Lung (tissue), 12 donors: ENCODE data around the gene CD247. TPM values are rescaled to one million over a fixed set of nuclear protein-coding genes. Genes with fewer than 3 reads are reported as not detected.

ENCODE experiments used
- ATAC-seq: fragments of 200-7000 bp; cut with Tn5 transposase; one replicate; pipeline ENCODE4 v1.9.1; 2020; ENCODE audit warnings: moderate number of reproducible peaks; ENCODE audit not compliant: insufficient read depth, low FRiP score
- DNase-seq, 3 donors: peaks; one replicate each; pipeline ENCODE4 v3.0.0-alpha.2; 2013 to 2017
- H3K27ac ChIP-seq, 2 donors: one replicate each; pipeline ENCODE4 v1.5.1; 2013; ENCODE audit warnings: mild to moderate bottlenecking in 2 of 2, moderate library complexity in 2 of 2, control low read depth in 1 of 2, inconsistent platforms in 1 of 2, low read depth in 1 of 2, low read length in 1 of 2
- H3K27me3 ChIP-seq, 3 donors: one replicate each; pipeline ENCODE4 v1.5.1; 2013; ENCODE audit warnings: low read length in 2 of 3; ENCODE audit not compliant: control insufficient read depth in 3 of 3, insufficient read depth in 3 of 3
- H3K36me3 ChIP-seq, 4 donors: one replicate each; pipeline ENCODE4 v1.5.1; 2013; ENCODE audit warnings: low read length in 4 of 4, mild to moderate bottlenecking in 1 of 4, moderate library complexity in 1 of 4; ENCODE audit not compliant: control insufficient read depth in 4 of 4, insufficient read depth in 4 of 4
- H3K4me1 ChIP-seq, 5 donors: one replicate each; pipeline ENCODE4 v1.5.1; 2013; ENCODE audit warnings: low read length in 5 of 5, mild to moderate bottlenecking in 2 of 5, moderate library complexity in 1 of 5; ENCODE audit not compliant: control insufficient read depth in 5 of 5, insufficient read depth in 5 of 5
- H3K4me3 ChIP-seq: one replicate; pipeline ENCODE4 v1.5.1; 2013; ENCODE audit warnings: mild to moderate bottlenecking, control low read depth, moderate library complexity
- H3K9ac ChIP-seq, 2 donors: one replicate each; pipeline ENCODE4 v1.5.1; 2013; ENCODE audit warnings: low read length in 2 of 2, control low read depth in 1 of 2; ENCODE audit not compliant: insufficient read depth in 1 of 2
- H3K9me3 ChIP-seq, 4 donors: one replicate each; pipeline ENCODE4 v1.5.1; 2013; ENCODE audit warnings: low read length in 3 of 4, mild to moderate bottlenecking in 1 of 4, moderate library complexity in 1 of 4; ENCODE audit not compliant: control insufficient read depth in 4 of 4, insufficient read depth in 3 of 4
- whole genome bisulfite sequencing, 2 donors: extraction: QIAGEN DNeasy Blood & Tissue Kit; methylation state at CpG; one replicate each; pipeline ENCODE4 v1.1.7; 2013; 5-methylcytosine and 5-hydroxymethylcytosine counted together
- polyA plus RNA-seq, 2 donors: library from polyadenylated mRNA; stranded (reverse); fragments of 200-250 nt; gene quantifications; one replicate each; pipeline ENCODE4 v1.2.1, GENCODE V29; 2013
- total RNA-seq, 2 donors: library from RNA; depleted of rRNA in 1 of 2; stranded (reverse); fragments of >200 nt in 1 of 2; gene quantifications; one replicate each; pipeline ENCODE4 v1.2.1, GENCODE V29; 2014 to 2021
- TF ChIP-seq, protein P1 (sequence below): IDR thresholded peaks from 2 replicates; pipeline ENCODE4 v1.5.1; 2012; ENCODE audit warnings: mild to moderate bottlenecking; ENCODE audit errors: control extremely low read depth, extremely low read depth
- donor health status: control.
- donor health status: control.
- donor health status: Bipolar disorder and iron deficiency.
- donor health status: healthy.
- donor health status: DM: yes; HTN: yes; CAD: no.

Gene CD247
- total and polyA plus RNA-seq, 4 donors = 3.4 to 5.9 (median 3.8) TPM

DNA sequence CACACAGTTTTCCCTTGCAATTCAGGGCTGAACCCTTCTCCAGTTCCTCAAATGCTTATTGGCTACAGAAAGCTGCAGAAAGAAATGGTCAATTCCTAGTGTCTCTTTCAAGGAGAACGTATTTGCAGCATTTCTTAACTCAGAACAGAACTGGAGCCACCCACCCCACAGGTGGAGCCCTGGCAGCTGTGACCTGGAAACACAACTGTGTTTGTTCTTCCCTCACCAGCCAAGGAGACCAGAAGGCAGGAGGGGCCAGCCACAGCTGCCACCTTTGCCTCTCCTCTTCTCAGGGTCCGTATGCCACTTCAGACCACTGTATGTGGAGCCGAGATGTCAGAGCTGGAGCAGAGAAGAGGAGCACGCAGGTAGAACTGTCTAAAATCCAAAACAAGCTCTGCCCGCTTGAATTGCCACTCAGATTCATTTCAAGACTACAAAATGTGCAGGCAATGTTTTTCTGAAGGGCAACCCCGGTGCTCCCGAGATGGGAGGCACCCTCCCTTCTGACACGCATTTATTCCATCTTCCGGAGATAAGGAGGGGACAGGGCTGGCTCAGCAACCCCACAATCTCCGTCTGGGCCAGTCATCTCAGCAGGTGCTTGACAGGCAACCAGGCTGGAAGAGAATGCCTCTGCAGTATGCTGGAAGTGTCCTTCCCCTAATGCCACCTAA lies 16.7 kb downstream of the CD247 start:
- 62 to 75% methylated on average over 10 of the region's 10 CpGs for WGBS, 2 donors
- H3K27ac ChIP-seq = no peak overlapping the region
- DNase-seq (no peak), ATAC-seq (no peak)
- no peak overlapping the region for H3K9ac ChIP-seq
- H3K4me1 ChIP-seq = no peaks in the 10 kb centered on the region
- H3K4me3 ChIP-seq = no peak overlapping the region
- H3K36me3 ChIP-seq = no peaks in the 10 kb centered on the region
- H3K27me3 ChIP-seq = peaks cover 0 to 20% (median 19%) of the 10 kb centered on the region in 3 donors
- TF ChIP-seq, protein P1, sequence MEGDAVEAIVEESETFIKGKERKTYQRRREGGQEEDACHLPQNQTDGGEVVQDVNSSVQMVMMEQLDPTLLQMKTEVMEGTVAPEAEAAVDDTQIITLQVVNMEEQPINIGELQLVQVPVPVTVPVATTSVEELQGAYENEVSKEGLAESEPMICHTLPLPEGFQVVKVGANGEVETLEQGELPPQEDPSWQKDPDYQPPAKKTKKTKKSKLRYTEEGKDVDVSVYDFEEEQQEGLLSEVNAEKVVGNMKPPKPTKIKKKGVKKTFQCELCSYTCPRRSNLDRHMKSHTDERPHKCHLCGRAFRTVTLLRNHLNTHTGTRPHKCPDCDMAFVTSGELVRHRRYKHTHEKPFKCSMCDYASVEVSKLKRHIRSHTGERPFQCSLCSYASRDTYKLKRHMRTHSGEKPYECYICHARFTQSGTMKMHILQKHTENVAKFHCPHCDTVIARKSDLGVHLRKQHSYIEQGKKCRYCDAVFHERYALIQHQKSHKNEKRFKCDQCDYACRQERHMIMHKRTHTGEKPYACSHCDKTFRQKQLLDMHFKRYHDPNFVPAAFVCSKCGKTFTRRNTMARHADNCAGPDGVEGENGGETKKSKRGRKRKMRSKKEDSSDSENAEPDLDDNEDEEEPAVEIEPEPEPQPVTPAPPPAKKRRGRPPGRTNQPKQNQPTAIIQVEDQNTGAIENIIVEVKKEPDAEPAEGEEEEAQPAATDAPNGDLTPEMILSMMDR = no peak
- no peaks in the 10 kb centered on the region for H3K9me3 ChIP-seq

DNA sequence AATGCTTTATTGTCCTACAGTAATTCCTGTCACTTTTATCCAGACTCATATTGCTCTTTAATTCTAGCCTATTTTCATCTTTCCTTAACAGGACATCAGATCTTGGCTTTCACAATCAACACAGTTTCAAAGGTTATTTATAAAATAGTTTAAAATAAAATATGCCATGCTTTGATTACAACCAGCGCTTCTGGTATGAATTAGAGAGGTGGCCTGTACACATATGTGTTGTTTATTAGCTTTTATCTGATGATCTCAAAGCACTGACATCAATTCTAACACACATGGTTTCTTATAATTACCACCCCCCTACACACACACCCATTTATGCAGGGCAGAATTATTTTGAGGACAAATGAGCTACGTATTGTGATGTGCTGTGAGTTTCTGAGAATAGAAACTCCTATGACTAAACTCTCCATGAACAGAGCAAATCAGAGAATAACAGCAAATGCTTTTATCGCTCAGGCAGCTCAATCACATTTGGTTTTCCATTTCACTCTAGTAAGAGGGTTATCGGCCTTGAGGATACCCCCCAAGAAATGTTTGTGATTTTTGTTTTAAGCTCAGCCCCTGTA lies 18.0 kb downstream of the CD247 start:
- Histone ChIP-seq H3K9ac (no peak overlapping the region), H3K4me1 (no peaks in the 10 kb centered on the region), H3K36me3 (no peaks in the 10 kb centered on the region), H3K4me3 (no peak overlapping the region), H3K9me3 (no peaks in the 10 kb centered on the region), H3K27me3 (peaks cover 0 to 26% (median 20%) of the 10 kb centered on the region in 3 donors), H3K27ac (no peak overlapping the region)
- ATAC-seq (no peak), DNase-seq (no peak)
- WGBS, 2 donors = 88 to 93% methylated on average over 4 of the region's 4 CpGs
- TF ChIP-seq, protein P1 = no peak

- 63 to 76% methylated on average over 3 of the region's 3 CpGs for WGBS, 2 donors
- Histone ChIP-seq H3K27me3 (peaks cover 0 to 26% (median 20%) of the 10 kb centered on the region in 3 donors), H3K27ac (no peak overlapping the region), H3K4me1 (no peaks in the 10 kb centered on the region), H3K36me3 (no peaks in the 10 kb centered on the region), H3K9me3 (no peaks in the 10 kb centered on the region), H3K4me3 (no peak overlapping the region), H3K9ac (no peak overlapping the region)
- TF ChIP-seq, protein P1 = no peak
- no peak for ATAC-seq
- no peak for DNase-seq
These were observed 18.6 kb downstream of the CD247 start for GRCh38 chr1:167499664-167500101.
